H7 (cell line): ENCODE data around the gene NTS. TPM values are rescaled to one million over a fixed set of nuclear protein-coding genes. Genes with fewer than 3 reads are reported as not detected.

Source experiments
- DNase-seq: peaks from one replicate; pipeline ENCODE4 v3.0.0; 2012
- H3K27me3 ChIP-seq: 2 replicates; pipeline ENCODE4 v1.6.0; 2011; ENCODE audit warnings: mild to moderate bottlenecking, low read length; ENCODE audit not compliant: control insufficient read depth, insufficient read depth
- H3K36me3 ChIP-seq: replicated peaks from 2 replicates; pipeline ENCODE4 v1.5.1; 2011; ENCODE audit warnings: low read length; ENCODE audit not compliant: control insufficient read depth, insufficient read depth
- H3K4me3 ChIP-seq: 2 replicates; pipeline ENCODE4 v1.5.1; 2011; ENCODE audit warnings: low read depth, mild to moderate bottlenecking, control low read depth, low read length, moderate library complexity; ENCODE audit not compliant: insufficient read depth
- total RNA-seq: library from RNA; depleted of rRNA; stranded (reverse); fragments of >200 nt; shearing (Covaris generic); gene quantifications from 2 replicates; pipeline ENCODE4 v1.2.3, GENCODE V29; 2014; rRNA removed

Gene NTS
- total RNA-seq, 1 experiment from 2014 or later: 319 TPM

GRCh38 chr12:85866986-85867776 lies 6.9 kb upstream of the NTS start:
- no peaks in the 10 kb centered on the region for H3K36me3 ChIP-seq
- H3K27me3 ChIP-seq: no peaks in the 10 kb centered on the region
- H3K4me3 ChIP-seq: no peak overlapping the region
- DNase-seq: peak; percentile 35

GRCh38 chr12:85872497-85873091 lies 1.5 kb upstream of the NTS start:
- H3K27me3 ChIP-seq: no peaks in the 10 kb centered on the region
- H3K4me3 ChIP-seq: no peak overlapping the region
- peak; percentile 19 for DNase-seq
- H3K36me3 ChIP-seq: no peaks in the 10 kb centered on the region

DNA sequence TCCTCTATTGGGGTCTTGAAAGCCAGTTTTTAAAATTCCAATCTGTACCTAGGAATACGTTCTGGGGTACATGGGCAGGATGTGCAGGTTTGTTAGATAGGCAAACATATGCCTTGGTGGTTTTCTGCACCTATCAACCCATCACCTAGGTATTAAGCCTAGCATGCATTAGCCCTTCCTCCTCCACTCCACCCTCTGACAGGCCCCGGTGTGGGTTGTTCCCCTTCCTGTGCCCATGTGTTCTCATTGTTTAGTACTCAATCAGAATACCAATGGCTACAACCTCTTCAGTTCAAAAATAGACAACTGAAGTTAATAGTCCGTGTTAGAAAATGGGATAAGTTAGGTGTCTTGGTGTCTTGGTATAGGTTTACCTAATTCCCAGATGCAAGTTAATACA lies 3.4 kb downstream of the NTS start:
- no peak overlapping the region for H3K4me3 ChIP-seq
- no peaks in the 10 kb centered on the region for H3K36me3 ChIP-seq
- DNase-seq: no peak
- H3K27me3 ChIP-seq: no peaks in the 10 kb centered on the region

DNA sequence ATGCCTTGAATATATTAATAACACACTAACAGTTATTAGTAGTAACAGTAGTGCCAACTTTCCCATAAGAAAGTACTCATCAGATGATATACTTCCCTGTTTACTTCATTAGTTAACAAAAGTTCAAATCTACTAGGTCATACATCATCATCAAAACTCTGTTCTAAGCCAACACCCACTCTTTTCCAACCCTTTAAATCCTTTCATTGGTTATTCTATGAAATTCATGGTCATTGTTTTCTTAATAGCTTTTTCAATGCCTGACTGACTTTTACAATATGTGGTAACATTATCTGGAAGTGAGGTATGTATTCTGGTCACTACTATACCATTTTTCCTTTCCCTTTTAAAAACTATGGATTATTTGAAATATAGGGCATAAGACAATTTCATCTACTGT lies 9.7 kb downstream of the NTS start:
- Histone ChIP-seq H3K27me3 (no peaks in the 10 kb centered on the region), H3K36me3 (no peaks in the 10 kb centered on the region), H3K4me3 (no peak overlapping the region)
- no peak for DNase-seq

DNA sequence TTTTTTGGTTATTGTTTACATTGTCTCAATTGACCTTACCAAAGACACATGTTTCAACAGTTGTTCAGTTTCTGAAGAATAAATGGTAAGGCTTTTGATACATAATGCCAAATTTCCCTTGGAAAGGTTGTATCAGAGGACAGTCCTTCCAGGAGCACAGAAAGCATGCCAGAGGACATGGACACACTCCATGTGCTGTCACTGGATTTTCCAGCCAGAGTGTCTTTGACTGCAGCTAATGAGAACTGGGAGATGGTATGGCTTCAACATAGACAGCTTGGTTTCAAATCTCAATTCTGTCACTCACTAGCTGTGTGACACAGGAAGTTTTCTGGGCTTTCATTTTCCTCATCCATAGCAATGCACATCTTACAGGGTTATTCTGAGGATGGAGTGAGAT lies 20.6 kb downstream of the NTS start:
- DNase-seq: no peak
- Histone ChIP-seq H3K27me3 (no peaks in the 10 kb centered on the region), H3K36me3 (no peaks in the 10 kb centered on the region), H3K4me3 (no peak overlapping the region)

DNA sequence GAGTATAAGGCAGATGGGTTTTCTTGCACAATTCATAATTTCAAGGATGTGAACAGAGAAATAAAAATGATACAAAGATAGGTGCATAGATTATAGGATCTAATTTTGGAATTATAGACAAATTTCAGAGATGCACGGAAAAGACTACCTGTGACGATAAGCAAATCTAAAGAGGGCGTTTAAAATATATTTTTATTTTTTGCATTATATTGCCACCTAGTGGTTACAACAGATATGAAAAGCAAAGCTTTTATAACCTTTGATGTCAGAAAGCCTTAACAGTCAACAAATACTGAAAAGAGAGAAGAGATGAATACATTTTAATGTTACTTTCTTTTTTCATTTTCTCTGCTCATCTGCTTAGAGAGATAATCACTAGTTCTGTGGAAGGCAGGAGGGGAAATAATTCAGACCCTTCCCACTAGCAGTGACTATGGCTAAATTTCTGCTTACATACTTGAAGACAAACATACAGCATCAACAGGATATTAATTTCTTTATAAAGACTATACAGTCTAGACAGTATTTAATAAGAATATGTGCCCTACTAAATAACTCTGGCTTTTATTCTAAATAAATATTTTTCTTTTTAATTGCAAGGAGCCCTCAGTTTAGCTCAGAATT lies 46.3 kb downstream of the NTS start:
- Histone ChIP-seq H3K4me3 (no peak overlapping the region), H3K27me3 (no peaks in the 10 kb centered on the region; the same call in 1 of the 2 replicates), H3K36me3 (no peaks in the 10 kb centered on the region)
- peak; percentile 18 for DNase-seq

DNA sequence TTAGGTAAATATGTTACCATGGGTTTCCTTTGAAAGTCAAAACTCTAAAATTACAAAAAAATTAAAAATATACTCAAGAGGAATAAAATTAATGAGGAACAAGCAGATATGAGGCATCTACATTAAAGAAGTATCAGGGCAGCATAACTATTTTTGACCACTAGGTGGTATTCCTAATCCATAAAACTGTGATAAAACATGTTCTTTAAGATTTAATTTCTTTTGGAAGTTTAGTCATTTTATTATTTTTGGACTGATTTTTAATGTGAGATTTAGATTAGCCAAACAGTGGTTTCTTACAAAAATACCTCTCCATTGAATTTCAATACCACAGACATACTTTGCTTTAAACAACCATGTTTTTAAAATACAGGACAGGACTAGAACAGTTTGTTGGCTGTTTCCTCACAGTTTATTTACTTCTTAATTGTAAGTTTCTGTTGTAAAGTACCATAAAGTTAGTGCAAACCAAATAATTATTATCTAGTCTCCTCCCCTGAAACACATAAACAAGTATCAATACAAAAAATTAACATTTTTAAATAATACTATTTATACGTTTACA lies 49.8 kb downstream of the NTS start:
- Histone ChIP-seq H3K4me3 (no peak overlapping the region), H3K36me3 (no peaks in the 10 kb centered on the region), H3K27me3 (no peaks in the 10 kb centered on the region; the same call in 1 of the 2 replicates)
- DNase-seq: no peak

- no peaks in the 10 kb centered on the region for H3K36me3 ChIP-seq
- H3K4me3 ChIP-seq: no peak overlapping the region
- no peak for DNase-seq
- H3K27me3 ChIP-seq: no peaks in the 10 kb centered on the region; the same call in 1 of the 2 replicates
Observed at GRCh38 chr12:85927166-85927565, 53.1 kb downstream of the NTS start.

Other genes starting within 250 kb of the NTS start
- gene RASSF9, start 37.9 kb upstream of the NTS start, total RNA-seq: 0.41 and 0.87 TPM in 2 replicates